B cell (primary cell): Measurements from ENCODE around the gene XIRP2. TPM values are rescaled to one million over a fixed set of nuclear protein-coding genes. Genes with fewer than 3 reads are reported as not detected.

Source experiments
- ATAC-seq: fragments of 200-7000 bp; cut with Tn5 transposase; one replicate; pipeline ENCODE4 v1.10.0; 2021; ENCODE audit warnings: low read depth, mild to moderate bottlenecking, moderate number of reproducible peaks, moderate library complexity
- CTCF ChIA-PET: fragments of 350-600 bp; sonication (Branson Sonifier 250); formaldehyde crosslinking; loops from one replicate; lab custom pipeline; 2021; ENCODE audit warnings: antibody characterized with exemption, inconsistent platforms; lab: Charles Lee
- POLR2A ChIA-PET: fragments of 350-600 bp; sonication (Branson Sonifier 250); formaldehyde crosslinking; loops from one replicate; lab custom pipeline; 2021; ENCODE audit warnings: antibody characterized with exemption; lab: Charles Lee
- DNase-seq: peaks from one replicate; pipeline ENCODE4 v3.0.0; 2013
- H2AFZ ChIP-seq: 2 replicates; pipeline ENCODE4 v1.6.1; 2012; ENCODE audit warnings: mild to moderate bottlenecking, low read depth, low read length; ENCODE audit not compliant: insufficient read depth, poor library complexity, severe bottlenecking
- H3K27ac ChIP-seq, 2 donors: 1 replicate in 1 of 2; 2 replicates in 1 of 2; pipeline ENCODE4 v1.5.1; 2012 to 2013; ENCODE audit warnings: low read length in 2 of 2, mild to moderate bottlenecking in 2 of 2, moderate library complexity in 1 of 2
- H3K27me3 ChIP-seq, 4 experiments: fragments of 200-600 bp in 1 of 4; sonication (generic) in 1 of 4; replicated peaks in 1 of 4; 1 replicate in 2 of 4; 2 replicates in 2 of 4; pipeline versions ENCODE4 v1.6.1 to v1.7.0; 2013 to 2016; ENCODE audit warnings: low read length in 3 of 4, mild to moderate bottlenecking in 2 of 4, mixed read lengths in 1 of 4, moderate library complexity in 1 of 4; ENCODE audit not compliant: insufficient read depth in 4 of 4, control insufficient read depth in 3 of 4; ENCODE audit errors: control extremely low read depth in 1 of 4
- H3K36me3 ChIP-seq, 2 experiments: replicated peaks in 1 of 2; 1 replicate in 1 of 2; 2 replicates in 1 of 2; pipeline versions ENCODE4 v1.6.1 to v1.7.1; 2013; ENCODE audit warnings: low read length in 1 of 2; ENCODE audit not compliant: insufficient read depth in 2 of 2, control insufficient read depth in 1 of 2; ENCODE audit errors: control extremely low read depth in 1 of 2, extremely low read depth in 1 of 2
- H3K4me1 ChIP-seq, 2 donors: fragments of 200-600 bp in 1 of 2; sonication (generic) in 1 of 2; 1 replicate in 1 of 2; 2 replicates in 1 of 2; pipeline versions ENCODE4 v1.5.1 to v1.6.1; 2013 to 2017; ENCODE audit warnings: low read length in 2 of 2; ENCODE audit not compliant: control insufficient read depth in 2 of 2, insufficient read depth in 2 of 2
- H3K4me2 ChIP-seq: replicated peaks from 2 replicates; pipeline ENCODE3; 2012; ENCODE audit warnings: mild to moderate bottlenecking, low read depth, low read length; ENCODE audit not compliant: poor library complexity, severe bottlenecking
- H3K4me3 ChIP-seq, 5 experiments: fragments of 200-600 bp in 1 of 5; sonication (generic) in 1 of 5; 1 replicate in 3 of 5; 2 replicates in 2 of 5; pipeline versions ENCODE4 v1.5.1 to v1.7.0; 2011 to 2016; ENCODE audit warnings: low read length in 4 of 5, mild to moderate bottlenecking in 4 of 5, low read depth in 2 of 5, control low read depth in 1 of 5, moderate library complexity in 1 of 5; ENCODE audit not compliant: insufficient read depth in 1 of 5; ENCODE audit errors: control extremely low read depth in 1 of 5, extremely low read depth in 1 of 5
- H3K79me2 ChIP-seq: fragments of 200-600 bp; sonication (generic); one replicate; pipeline ENCODE4 v1.6.0; 2016; ENCODE audit warnings: low read length; ENCODE audit not compliant: control insufficient read depth, insufficient read depth
- H3K9ac ChIP-seq: fragments of 200-600 bp; sonication (generic); 2 replicates; pipeline ENCODE4 v1.6.1; 2017; ENCODE audit warnings: mild to moderate bottlenecking, low read length, moderate library complexity
- H3K9me3 ChIP-seq, 3 donors: one replicate each; pipeline versions ENCODE4 v1.6.1 to v1.7.1; 2013; ENCODE audit warnings: low read length in 2 of 3; ENCODE audit not compliant: control insufficient read depth in 2 of 3, insufficient read depth in 1 of 3; ENCODE audit errors: control extremely low read depth in 1 of 3
- H4K20me1 ChIP-seq: 2 replicates; pipeline ENCODE4 v1.6.0; 2012; ENCODE audit warnings: mild to moderate bottlenecking, low read length; ENCODE audit not compliant: insufficient read depth, control insufficient read depth, poor library complexity, severe bottlenecking
- H3K27ac Mint-ChIP-seq: one replicate; pipeline ENCODE4 v1.8.0; 2021; ENCODE audit warnings: mixed read lengths
- H3K27me3 Mint-ChIP-seq: one replicate; pipeline ENCODE4 v1.8.0; 2021; ENCODE audit warnings: mixed read lengths
- H3K4me1 Mint-ChIP-seq: one replicate; pipeline ENCODE4 v1.8.0; 2021; ENCODE audit warnings: mixed read lengths
- H3K4me3 Mint-ChIP-seq: one replicate; pipeline ENCODE4 v1.8.0; 2021; ENCODE audit warnings: mixed read lengths
- H3K9me3 Mint-ChIP-seq: one replicate; pipeline ENCODE4 v1.8.0; 2022; ENCODE audit warnings: mixed read lengths; ENCODE audit not compliant: insufficient read depth
- EZH2 ChIP-seq: IDR thresholded peaks from 2 replicates; pipeline ENCODE4 v1.6.1; 2012; ENCODE audit warnings: borderline replicate concordance, low read depth, mild to moderate bottlenecking, moderate library complexity, low read length; ENCODE audit not compliant: insufficient read depth, poor library complexity, severe bottlenecking
- WGBS: methylation state at CpG from one replicate; pipeline ENCODE4 v1.1.5; 2013; ENCODE audit warnings: missing lambda C conversion rate; ENCODE audit not compliant: insufficient coverage; 5-methylcytosine and 5-hydroxymethylcytosine counted together
- intact Hi-C: fragments of 100-400 bp; cut with micrococcal nuclease; formaldehyde crosslinking; loops from one replicate; pipeline ENCODE4 v1.10.0; 2022
- polyA plus RNA-seq: library from polyadenylated mRNA; depleted of rRNA; stranded (reverse); fragments of >200 nt; gene quantifications from 2 replicates; pipeline ENCODE4 v1.2.3, GENCODE V29; 2012
- total RNA-seq, 2 donors: library from RNA; stranded (reverse); fragments of 120-200 nt in 1 of 2; gene quantifications; 1 replicate in 1 of 2; 2 replicates in 1 of 2; pipeline versions ENCODE4 v1.2.3 to v1.2.4, GENCODE V29; 2013 to 2022
- TF ChIP-seq, protein P1 (sequence below): fragments of 200-600 bp; IDR thresholded peaks from one replicate; pipeline ENCODE4 v1.8.0; 2022; ENCODE audit warnings: antibody characterized with exemption, mild to moderate bottlenecking

XIRP2 gene
- total and polyA plus RNA-seq, 2 donors (not counting 1 experiment from before 2014, with no cell fraction given), result not detected

DNA sequence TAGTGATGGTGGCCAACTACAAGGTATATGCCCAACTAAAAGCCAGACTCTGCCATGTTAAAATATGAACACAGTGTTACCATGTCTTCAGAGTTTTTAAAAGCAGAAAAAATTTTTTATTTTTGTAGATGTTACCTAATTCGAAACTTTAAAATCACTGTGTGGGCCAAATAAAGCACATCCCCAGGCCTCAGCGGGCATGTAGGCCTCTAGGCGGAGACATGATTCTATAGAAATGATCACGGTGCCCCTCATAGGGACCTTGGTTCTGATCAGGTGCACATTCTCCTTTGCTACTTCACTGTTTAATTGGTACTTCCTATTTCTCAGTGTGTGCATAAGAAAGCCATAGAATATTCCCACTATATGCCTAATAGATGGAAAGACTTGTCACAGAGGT is 349.2 kb downstream of the XIRP2 start:
- intact Hi-C loops, result no loop called here
- Mint-ChIP-seq H3K27me3 (no peaks in the 10 kb centered on the region), H3K4me3 (no peak overlapping the region), H3K4me1 (no peaks in the 10 kb centered on the region), H3K9me3 (no peaks in the 10 kb centered on the region), H3K27ac (no peak overlapping the region)
- Histone ChIP-seq H3K4me2 (no peak overlapping the region), H3K4me3 (no peak overlapping the region), H3K79me2 (no peaks in the 10 kb centered on the region), H3K27me3 (no peaks in the 10 kb centered on the region), H3K9me3 (no peaks in the 10 kb centered on the region), H3K27ac (no peak overlapping the region), H2AFZ (no peak overlapping the region), H3K9ac (no peak overlapping the region), H4K20me1 (no peaks in the 10 kb centered on the region), H3K4me1 (no peaks in the 10 kb centered on the region), H3K36me3 (no peaks in the 10 kb centered on the region)
- TF ChIP-seq, protein P1, sequence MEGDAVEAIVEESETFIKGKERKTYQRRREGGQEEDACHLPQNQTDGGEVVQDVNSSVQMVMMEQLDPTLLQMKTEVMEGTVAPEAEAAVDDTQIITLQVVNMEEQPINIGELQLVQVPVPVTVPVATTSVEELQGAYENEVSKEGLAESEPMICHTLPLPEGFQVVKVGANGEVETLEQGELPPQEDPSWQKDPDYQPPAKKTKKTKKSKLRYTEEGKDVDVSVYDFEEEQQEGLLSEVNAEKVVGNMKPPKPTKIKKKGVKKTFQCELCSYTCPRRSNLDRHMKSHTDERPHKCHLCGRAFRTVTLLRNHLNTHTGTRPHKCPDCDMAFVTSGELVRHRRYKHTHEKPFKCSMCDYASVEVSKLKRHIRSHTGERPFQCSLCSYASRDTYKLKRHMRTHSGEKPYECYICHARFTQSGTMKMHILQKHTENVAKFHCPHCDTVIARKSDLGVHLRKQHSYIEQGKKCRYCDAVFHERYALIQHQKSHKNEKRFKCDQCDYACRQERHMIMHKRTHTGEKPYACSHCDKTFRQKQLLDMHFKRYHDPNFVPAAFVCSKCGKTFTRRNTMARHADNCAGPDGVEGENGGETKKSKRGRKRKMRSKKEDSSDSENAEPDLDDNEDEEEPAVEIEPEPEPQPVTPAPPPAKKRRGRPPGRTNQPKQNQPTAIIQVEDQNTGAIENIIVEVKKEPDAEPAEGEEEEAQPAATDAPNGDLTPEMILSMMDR, result no peak
- TF ChIP-seq EZH2, result no peak
- POLR2A ChIA-PET, result no interaction called here
- no peak for ATAC-seq
- CTCF ChIA-PET, result no interaction called here
- WGBS, result 73% methylated on average over 2 of the region's 4 CpGs
- no peak for DNase-seq

DNA sequence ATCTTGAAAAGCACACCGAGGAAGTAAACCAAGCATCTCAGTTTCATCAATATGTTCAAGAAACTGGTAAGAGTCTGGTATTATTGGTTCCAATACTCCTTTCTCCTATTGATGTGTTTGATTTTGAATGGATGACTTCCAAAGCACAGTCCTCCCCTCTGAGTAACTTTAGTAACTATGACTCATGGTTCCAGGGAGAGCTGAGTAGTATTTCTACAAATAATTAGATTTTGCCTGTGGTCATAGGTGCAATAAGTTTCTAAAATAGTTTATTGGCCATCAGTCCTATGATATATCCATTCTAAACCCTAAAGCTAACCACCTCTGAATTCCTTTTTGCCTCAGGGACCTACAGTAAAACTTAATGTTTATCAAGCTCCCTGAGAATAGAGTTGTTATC is 352.4 kb downstream of the XIRP2 start:
- no peak for ATAC-seq
- no peaks in the 10 kb centered on the region for H3K9me3 Mint-ChIP-seq
- POLR2A ChIA-PET, result no interaction called here

More for the DNA sequence above, 352.4 kb downstream of the XIRP2 start:
- H3K36me3 ChIP-seq, result no peaks in the 10 kb centered on the region
- CTCF ChIA-PET, result no interaction called here
- H3K79me2 ChIP-seq, result no peaks in the 10 kb centered on the region
- no peak overlapping the region for H3K27ac ChIP-seq
- no peaks in the 10 kb centered on the region for H3K9me3 ChIP-seq
- H3K4me1 ChIP-seq, result no peaks in the 10 kb centered on the region
- no peaks in the 10 kb centered on the region for H3K27me3 Mint-ChIP-seq
- DNase-seq, result no peak
- no peak overlapping the region for H3K9ac ChIP-seq
- no peak overlapping the region for H3K4me3 Mint-ChIP-seq
- H3K4me2 ChIP-seq, result no peak overlapping the region
- intact Hi-C loops, result no loop called here
- H2AFZ ChIP-seq, result no peak overlapping the region
- H3K27me3 ChIP-seq, result no peaks in the 10 kb centered on the region
- no peaks in the 10 kb centered on the region for H3K4me1 Mint-ChIP-seq
- no peak overlapping the region for H3K4me3 ChIP-seq
- H3K27ac Mint-ChIP-seq, result no peak overlapping the region
- H4K20me1 ChIP-seq, result no peaks in the 10 kb centered on the region
- no peak for TF ChIP-seq EZH2
- TF ChIP-seq, protein P1, result no peak
- no CpG with 5 or more reads among the region's 1 CpG for WGBS
